Stimulated activated CD8-positive, alpha-beta memory T cell treated with anti-CD3 and anti-CD28 coated beads, Interleukin-4, amount 100 ng/mL, for 48 hours (primary cell): Measurements from ENCODE around the gene FAM120AOS.
A peak's percentile ranks its signal among the peaks of the same experiment; 100 is the strongest.
"Not testable (repeated sequence)": the region's sequence is repeated elsewhere in the genome, so short reads cannot be mapped to it uniquely, and the experiment has no call there.

Experiments used
- DNase-seq: peaks from one replicate; pipeline ENCODE4 v3.0.0-alpha.2; 2020

The FAM120AOS gene

GRCh38 chr9:93466416-93467061, 13.2 kb upstream of the FAM120AOS start:
- no peak for DNase-seq

GRCh38 chr9:93465855-93466254, 12.5 kb upstream of the FAM120AOS start:
- DNase-seq, result no peak

GRCh38 chr9:93464876-93465275, 11.5 kb upstream of the FAM120AOS start:
- no peak for DNase-seq

GRCh38 chr9:93464395-93464794, 11.0 kb upstream of the FAM120AOS start:
- DNase-seq, result no peak

GRCh38 chr9:93463638-93464248, 10.4 kb upstream of the FAM120AOS start:
- no peak for DNase-seq

- DNase-seq, result no peak
Measured at GRCh38 chr9:93461821-93462220, 8.4 kb upstream of the FAM120AOS start.

GRCh38 chr9:93461414-93461743, 8.0 kb upstream of the FAM120AOS start:
- no peak for DNase-seq

GRCh38 chr9:93460689-93461413, 7.5 kb upstream of the FAM120AOS start:
- no peak for DNase-seq

GRCh38 chr9:93459432-93459847, 6.1 kb upstream of the FAM120AOS start:
- no peak for DNase-seq

GRCh38 chr9:93458712-93459111, 5.3 kb upstream of the FAM120AOS start:
- no peak for DNase-seq

- DNase-seq, result no peak
Measured at GRCh38 chr9:93457006-93457405, 3.6 kb upstream of the FAM120AOS start.

GRCh38 chr9:93456504-93456903, 3.1 kb upstream of the FAM120AOS start:
- DNase-seq, result no peak

GRCh38 chr9:93456022-93456421, 2.6 kb upstream of the FAM120AOS start:
- no peak for DNase-seq

GRCh38 chr9:93452710-93453046, 703 bp downstream of the FAM120AOS start:
- peak; percentile 45 for DNase-seq

GRCh38 chr9:93451849-93452709, 1.3 kb downstream of the FAM120AOS start:
- peak; percentile 64 for DNase-seq

- DNase-seq, result peak; percentile 74
Measured at GRCh38 chr9:93450945-93451815, 2.2 kb downstream of the FAM120AOS start, which contains the start of gene FAM120A. FAM120A (plus strand) TSS chr9:93451685; CDS start chr9:93451916, 231 bp downstream.

GRCh38 chr9:93447655-93448054, 5.7 kb downstream of the FAM120AOS start:
- no peak for DNase-seq

- no peak for DNase-seq
Measured at GRCh38 chr9:93446073-93446472, 7.3 kb downstream of the FAM120AOS start.

GRCh38 chr9:93440896-93441580, 12.3 kb downstream of the FAM120AOS start:
- no peak for DNase-seq

- not testable (repeated sequence) for DNase-seq
Measured at GRCh38 chr9:93439301-93439700, 14.1 kb downstream of the FAM120AOS start.

GRCh38 chr9:93437996-93438395, 15.4 kb downstream of the FAM120AOS start:
- DNase-seq, result no peak
